Measurements from ENCODE around the gene JCAD.

- TF ChIP-seq EZH2 (IDR thresholded peaks at IDR 0.05), result no peak
- TF ChIP-seq POLR2AphosphoS5 (IDR thresholded peaks at IDR 0.05; ENCODE audit: borderline replicate concordance, low read depth, low read length), result no peak
- TF ChIP-seq FOXP2 (optimal IDR thresholded peaks at IDR 0.05; ENCODE audit: control extremely low read depth, extremely low read length, insufficient read depth), result no peak
Measured at GRCh38 chr10:30096564-30096963, 37.2 kb upstream of the JCAD start.

Measured in SK-N-MC (cell line).